GM18861 (cell line): ENCODE results near the gene CXCL17.
"Not testable (repeated sequence)": the region's sequence is repeated elsewhere in the genome, so short reads cannot be mapped to it uniquely, and the experiment has no call there.

ENCODE experiments used
- ATAC-seq: cut with Tn5 transposase; IDR thresholded peaks from one replicate; pipeline ENCODE4 v1.9.1; 2021; ENCODE audit not compliant: unreplicated experiment

The CXCL17 gene

DNA sequence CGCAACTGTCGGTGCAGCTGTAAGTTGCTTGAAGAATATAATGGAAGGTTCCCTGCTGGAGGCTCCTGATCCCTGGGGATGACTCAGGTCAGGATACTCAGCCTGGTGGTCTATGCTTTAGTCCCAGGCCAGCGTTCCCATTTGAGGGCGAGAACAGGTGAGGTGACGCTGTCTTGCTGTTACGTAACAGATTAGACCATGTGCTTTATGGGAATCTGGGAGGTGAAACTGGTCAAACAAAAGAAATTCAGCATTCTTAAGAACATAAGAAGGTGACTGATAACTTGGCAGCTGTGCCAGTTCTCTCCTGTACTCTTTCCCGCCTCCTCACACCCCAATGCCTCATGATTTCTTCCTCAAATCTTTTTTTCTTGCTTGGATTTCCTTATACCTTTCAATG lies at the start of gene CXCL17:
CXCL17 (minus strand) TSS at position 114 of the 400 bp plus-strand sequence. CDS start 114 bp downstream, outside the sequence.
- no peak for ATAC-seq

DNA sequence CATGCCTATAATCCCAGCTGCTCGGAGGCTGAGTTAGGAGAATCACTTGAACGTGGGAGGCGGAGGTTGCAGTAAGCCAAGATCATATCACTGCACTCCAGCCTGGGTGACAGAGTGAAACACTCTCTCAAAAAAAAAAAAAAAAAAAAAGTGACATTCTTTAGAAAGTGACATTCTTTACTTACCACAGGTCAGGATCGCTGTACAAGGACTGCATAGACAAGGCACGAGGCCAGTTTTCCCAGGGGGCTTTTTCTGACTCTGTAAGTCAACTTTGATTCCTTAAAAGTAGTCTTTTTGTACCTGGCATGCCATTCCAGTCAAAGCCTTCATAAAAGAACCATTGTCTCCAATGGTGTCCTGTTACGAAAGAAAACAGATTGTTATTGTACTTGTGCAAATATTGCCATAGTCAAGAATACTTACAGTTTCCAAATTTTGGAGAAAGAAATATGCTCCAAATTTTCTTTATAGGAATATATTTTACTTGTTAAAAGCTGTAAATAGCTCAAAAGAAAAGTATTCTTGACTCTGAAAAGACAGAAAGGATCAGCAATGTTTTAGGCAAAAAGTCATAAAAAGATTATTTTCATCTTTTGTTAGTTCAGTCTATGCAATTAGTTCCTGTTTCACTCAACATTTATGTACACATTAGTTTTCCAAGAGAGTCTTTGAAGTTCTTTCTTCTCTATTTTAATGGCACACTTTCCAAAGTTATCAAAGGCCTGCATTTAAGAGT lies 46.2 kb upstream of the CXCL17 start:
- no peak for ATAC-seq

DNA sequence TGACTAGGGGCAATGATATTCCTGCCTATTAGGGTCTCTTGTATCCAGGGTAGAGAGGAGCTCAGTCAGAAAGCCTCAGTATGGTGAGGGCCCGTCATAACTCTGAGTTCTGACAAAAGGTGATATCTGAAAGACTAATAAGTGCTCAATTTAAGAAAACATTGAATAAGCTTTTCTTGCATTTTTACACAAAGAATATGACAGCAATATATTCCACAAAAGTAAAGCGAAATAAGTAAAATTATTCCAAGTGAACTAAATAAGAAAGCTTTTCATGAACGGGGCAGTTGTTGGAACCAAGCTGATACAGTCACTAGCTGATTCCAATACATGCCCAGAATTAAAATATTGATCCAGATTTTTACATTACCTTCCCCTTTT lies 45.0 kb upstream of the CXCL17 start:
- ATAC-seq: no peak

- no peak for ATAC-seq
These were observed 44.5 kb upstream of the CXCL17 start for GRCh38 chr19:42487032-42487797.

GRCh38 chr19:42485036-42485435 lies 42.3 kb upstream of the CXCL17 start:
- ATAC-seq: not testable (repeated sequence)

DNA sequence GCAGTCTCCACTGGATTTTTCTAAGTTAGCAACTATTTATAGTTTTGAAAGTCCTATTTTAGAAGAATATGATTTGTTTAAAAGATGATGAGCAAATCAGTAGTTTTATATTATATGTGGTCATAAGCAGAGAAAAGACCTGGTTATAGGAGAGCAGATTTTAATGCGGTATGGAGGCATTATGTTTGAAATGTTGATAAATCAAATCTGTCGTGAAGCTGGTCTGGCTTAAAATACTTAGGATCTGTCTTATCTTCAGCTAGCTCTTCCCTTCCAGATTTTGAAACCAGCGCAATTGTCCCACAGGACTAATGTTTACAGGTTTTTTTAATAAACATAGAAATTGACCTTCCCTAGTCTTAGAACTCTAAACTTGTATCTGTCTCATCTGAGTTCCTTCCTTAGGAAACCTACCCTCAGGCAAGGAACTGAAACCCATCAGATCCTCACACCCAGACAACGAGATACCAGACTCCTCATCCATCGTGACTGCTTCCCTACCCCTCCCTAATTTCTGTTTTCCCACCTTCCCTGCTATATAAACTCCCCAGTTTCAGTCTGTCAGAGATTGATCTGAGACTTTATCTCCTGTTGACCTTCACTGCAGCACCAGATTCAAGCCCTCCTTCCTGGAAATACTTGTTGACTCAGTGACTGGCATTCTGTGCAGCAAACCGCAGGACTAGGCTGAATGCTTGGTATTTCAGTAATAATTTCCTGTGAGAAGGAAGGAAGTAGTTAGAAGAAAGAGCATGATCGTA lies 37.8 kb upstream of the CXCL17 start:
- no peak for ATAC-seq

- no peak for ATAC-seq
These were observed 37.0 kb upstream of the CXCL17 start for GRCh38 chr19:42479736-42480135.

DNA sequence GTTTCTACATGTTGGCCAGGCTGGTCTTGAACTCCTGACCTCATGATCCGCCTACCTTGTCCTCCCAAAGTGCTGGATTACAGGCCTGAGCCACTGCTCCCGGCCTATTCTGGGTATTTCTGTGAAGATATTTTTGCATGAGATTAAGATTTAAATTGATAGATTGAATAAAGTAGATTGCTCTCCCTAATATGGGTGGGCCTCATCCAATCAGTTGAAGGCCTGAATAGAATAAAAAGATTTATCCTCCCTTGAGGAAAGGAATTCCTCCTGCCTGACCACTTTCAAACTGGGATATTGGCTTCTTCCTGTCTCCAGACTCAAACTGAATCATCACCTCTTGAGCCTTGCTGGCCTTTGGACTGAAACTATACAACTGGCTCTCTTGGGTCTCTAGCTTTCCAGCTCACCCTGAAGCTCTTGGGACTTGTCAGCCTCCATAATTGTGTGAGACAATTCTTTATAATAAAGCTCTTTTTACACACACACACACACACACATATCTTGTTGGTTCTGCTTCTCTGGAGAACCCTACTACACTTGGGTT lies 36.1 kb upstream of the CXCL17 start:
- ATAC-seq: no peak

DNA sequence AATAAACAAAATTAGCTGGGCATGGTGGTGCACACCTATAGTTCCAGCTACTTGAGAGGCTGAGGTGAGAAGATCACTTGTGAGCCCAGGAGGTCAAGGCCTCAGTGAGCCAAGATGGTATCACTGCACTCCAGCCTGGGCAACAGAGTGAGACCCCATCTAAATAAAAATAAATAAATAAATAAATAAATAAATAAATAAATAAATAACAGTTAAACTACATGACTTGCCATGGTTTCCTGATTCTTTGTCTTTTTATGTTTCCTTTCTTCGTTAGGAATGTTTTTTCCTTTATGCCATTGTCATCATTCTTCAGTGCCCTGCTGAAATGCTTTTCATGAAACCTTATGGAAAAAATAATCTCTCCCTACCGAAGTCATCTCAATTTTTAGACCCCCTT lies 35.2 kb upstream of the CXCL17 start:
- ATAC-seq: no peak

DNA sequence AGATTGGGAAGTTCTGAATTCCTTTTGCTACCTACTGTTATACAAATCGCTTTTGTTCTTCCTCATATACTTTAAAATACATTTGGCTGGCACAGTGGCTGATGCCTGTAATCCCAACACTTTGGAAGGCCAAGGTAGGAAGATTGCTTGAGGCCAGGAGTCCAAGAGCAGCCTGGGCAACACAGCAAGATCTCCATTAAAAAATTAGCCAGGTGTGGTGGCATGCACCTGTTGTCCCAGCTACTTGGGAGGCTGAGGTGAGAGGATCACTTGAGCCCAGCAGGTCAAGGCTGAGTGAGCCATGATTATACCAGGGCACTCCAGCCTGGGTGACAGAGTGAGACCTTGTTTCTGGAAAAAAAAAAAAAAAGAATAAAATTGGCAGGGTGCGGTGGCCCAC lies 34.4 kb upstream of the CXCL17 start:
- ATAC-seq: no peak

DNA sequence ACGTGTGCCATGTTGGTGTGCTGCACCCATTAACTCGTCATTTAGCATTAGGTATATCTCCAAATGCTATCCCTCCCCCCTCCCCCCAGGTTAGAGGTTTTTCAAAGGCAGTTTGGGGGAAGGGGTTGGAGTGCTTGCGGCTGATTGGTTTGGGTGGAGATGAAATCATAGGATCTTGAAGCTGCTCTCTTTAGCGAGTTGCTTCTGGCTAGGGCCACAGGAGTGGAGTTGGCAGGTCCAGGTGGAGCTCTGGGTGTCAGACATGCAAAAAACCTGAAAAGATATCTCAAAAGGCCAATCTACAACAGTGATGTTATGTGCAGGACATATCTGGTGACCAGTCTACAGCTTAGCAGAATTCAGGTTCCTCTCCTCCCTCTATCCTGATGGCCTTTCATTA lies 32.6 kb upstream of the CXCL17 start:
- no peak for ATAC-seq

DNA sequence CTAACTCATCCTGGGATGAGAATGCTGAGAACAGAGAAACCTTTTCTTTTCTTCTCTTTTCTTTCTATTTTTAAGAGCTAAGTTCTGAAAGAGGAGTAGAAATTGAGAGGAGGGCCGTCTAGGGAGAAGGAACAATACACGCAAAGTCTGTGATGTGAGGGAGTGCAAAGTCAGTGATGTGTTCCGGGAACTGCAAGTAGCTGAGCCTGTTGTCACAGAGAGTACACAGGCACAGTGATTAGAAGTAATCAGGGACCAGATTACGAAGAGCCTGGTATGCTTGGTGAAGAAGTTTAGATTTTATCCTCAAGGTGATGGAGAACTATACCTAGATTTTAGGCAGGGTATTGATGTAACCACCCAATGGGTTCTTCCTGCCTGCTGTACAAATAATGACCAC lies 32.0 kb upstream of the CXCL17 start:
- ATAC-seq: no peak

DNA sequence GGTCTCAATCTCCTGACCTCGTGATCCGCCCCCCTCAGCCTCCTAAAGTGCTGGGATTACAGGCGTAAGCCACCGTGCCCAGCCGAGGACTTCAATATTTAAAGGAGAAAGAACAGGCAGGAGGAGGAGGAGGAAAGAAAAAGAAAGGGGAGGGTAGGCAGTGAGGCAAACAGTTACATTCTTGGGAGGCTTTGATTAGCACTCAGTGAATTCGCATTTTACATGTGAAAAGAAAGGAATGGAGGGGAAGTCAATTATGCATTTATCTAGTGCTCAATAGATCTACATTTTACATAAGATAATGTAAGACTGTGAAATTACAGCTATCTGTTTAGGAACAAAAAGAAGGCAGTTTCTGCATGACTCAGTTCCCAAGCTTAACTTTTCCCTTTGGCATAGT lies 30.9 kb upstream of the CXCL17 start:
- no peak for ATAC-seq

GRCh38 chr19:42472402-42473147 lies 29.8 kb upstream of the CXCL17 start:
- no peak for ATAC-seq

GRCh38 chr19:42471554-42472249 lies 29.0 kb upstream of the CXCL17 start:
- no peak for ATAC-seq

GRCh38 chr19:42469311-42470235 lies 26.8 kb upstream of the CXCL17 start:
- ATAC-seq: no peak

- no peak for ATAC-seq
These were observed 25.6 kb upstream of the CXCL17 start for GRCh38 chr19:42468273-42468796.

DNA sequence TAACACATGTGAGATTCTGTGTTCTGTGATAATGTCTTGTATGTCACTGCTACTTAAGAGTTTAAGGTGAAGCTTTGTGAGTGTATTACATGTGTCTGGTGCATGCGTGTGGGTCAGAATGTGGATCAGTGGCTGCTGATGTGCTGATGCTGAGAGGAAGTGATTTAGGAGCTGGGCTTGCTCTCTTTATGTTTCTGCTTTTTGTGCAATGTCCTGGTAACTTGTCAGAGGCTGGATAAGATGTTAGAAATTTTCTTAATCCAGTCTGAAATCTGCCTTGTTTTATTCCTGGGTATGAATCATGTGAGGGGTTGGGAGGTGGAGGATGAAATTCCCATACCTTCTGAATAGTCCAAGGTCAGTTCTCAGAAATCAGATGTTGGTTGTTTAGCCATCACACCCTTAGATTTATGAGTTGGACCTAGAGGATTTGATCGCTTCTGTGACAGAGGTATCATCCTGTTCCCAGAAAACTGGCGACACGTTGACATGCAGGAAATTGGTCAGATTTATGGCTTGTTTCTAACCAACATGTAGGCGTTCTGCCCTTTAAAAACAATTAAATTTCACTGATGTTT lies 24.5 kb upstream of the CXCL17 start:
- ATAC-seq: no peak
